Iris pigment epithelial cell (primary cell): Measurements from ENCODE around the gene VWA3B.
"Not testable (repeated sequence)": the region's sequence is repeated elsewhere in the genome, so short reads cannot be mapped to it uniquely, and the experiment has no call there.

ENCODE experiments used
- DNase-seq: peaks from one replicate; pipeline ENCODE4 v3.0.0-alpha.2; 2011; ENCODE audit warnings: low read depth

The VWA3B gene

DNA sequence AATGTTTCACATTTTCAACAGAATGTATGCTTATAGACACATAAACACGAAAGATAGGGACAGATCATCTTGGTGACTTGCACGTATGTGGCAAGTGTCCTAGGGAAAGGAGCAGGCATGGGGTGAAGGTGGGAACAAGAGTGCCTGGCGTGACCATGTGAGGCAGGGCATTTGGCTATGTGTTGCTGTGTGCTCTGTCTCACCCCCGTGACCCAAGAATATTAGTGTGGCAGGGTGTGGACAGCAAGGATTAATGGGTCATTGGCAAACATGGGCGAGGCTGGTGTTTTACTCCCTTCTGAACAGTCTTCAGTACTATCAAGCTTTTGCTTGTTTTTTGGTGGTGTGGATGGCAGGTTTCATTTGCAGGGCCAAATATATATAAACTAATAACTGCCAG lies 1.3 kb upstream of the VWA3B start:
- no peak for DNase-seq

DNA sequence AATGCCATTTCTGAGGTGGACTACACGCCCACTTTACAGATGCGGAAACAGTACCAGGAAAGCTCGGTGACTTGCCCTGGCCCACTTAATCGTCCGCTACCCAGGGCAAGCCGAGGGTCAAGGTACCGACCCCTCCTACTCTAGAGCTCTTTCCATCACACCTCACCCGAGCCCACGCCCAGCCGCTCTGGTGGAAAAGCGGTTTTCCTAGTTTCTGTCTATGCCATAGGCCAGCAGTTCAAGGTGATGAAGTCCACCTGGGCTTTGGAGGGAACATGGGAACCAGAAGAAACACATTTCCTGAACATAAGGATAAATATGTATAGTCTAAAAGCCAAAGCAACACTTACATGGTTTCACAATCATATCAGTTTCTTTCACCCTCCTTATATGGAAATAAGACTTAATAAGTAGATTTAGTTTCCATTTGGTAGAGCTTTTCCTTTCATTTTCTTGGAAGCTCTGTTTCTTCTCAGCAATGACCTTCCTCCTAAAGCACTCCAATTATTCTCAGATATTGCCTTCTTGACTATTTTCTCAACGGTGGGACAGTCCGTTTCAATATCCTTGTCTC lies 567 bp downstream of the VWA3B start:
- DNase-seq = peak; percentile 31

DNA sequence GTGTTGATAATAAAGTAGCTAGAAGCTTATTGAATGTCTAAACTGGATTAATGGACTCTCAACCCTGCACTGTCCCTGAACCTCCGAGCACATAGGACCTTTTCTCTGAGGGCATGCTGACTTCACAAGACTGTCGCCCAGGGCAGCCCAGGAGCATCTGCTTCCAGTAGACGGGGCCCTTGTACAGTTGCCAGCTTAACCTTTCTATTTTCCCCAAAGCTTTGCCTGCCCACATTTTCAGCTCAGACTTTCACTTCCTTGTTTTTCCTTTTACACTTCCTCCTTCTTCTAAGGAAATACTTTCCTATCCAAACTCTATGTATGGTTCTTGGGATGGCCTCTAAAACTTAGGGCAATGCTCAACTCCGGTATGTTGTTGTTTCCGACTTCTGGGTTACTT lies 1.3 kb downstream of the VWA3B start:
- DNase-seq = no peak

GRCh38 chr2:98089941-98090340 lies 3.0 kb downstream of the VWA3B start:
- no peak for DNase-seq

DNA sequence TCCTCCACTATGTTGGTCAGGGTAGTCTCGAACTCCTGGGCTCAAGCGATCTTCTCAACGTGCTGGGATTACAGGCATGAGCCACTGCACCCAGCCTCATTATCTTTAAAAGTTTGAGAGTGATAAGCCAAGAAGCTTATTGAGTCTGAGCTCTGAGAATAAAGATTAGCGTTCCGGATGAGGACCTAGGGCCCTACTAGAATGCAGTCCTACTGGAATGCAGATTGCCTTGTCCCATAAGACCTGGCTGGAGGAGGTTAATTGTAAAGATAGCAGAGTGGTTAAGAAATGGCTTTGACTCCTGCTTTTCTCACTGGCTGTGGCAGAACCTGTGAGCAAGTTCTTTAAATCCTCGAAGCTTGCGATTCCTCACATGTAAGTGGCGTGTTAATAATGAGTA lies 4.0 kb downstream of the VWA3B start:
- no peak for DNase-seq

DNA sequence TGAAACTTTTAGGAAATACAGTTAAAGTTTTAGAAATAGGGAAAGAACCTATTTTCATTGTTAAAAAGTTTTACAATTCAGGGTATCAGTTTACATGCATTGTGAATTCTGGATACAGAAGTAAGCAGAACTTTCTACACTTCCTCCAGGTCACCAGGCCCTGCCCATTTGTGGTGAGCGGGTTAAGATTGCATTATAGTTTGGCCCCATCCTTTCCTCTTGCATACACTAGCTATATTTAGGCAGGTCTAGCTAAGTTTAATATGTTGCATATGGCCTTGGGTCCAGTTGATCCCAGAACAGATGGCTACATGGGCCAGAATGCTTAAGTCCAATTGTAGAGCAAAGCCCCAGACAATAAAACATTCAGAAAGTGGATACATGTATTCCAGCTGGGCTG lies 4.8 kb downstream of the VWA3B start:
- peak; percentile 10 for DNase-seq

GRCh38 chr2:98093146-98093545 lies 6.2 kb downstream of the VWA3B start:
- DNase-seq = no peak

DNA sequence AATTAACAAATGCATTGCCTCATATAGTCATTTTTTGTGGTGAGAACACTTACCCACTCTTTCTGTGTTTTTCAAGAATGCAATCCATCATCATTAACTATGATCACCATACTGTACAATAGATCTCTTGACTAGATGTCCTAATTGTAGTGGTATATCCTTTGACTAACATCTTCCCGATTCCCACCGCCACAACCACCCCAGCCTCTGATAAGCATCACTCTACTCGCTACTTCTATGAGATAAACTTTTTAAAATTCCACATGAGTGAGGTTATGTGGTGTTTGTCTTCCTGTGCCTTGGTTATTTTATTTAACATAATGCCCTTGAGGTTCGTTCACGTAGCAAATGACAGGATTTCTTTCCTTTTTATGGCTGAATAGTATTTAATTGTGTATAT lies 6.6 kb downstream of the VWA3B start:
- no peak for DNase-seq

- DNase-seq = no peak
These were observed 13.2 kb downstream of the VWA3B start for GRCh38 chr2:98099939-98100743.

GRCh38 chr2:98102315-98102714 lies 15.3 kb downstream of the VWA3B start:
- DNase-seq = not testable (repeated sequence)

GRCh38 chr2:98102878-98103277 lies 15.9 kb downstream of the VWA3B start:
- no peak for DNase-seq

DNA sequence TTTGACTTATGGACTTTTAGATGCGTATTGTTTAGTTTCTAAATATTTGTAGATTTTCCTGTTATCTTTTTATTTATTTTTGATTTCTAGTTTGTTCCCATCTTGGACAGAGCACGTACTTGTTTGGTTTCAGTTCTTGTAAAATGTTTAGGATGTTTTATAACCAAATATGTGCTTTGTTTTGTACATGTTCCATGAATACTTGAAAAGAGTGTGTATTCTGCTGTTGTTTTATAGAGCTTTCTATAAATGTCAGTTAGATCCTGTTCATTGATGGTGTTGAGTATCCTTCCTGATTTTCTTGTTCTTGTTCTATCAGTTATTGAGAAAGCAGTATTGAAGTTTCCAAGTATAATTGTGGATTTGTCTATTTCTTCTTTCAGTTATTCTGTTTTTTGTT lies 21.1 kb downstream of the VWA3B start:
- DNase-seq = no peak

- no peak for DNase-seq
These were observed 23.8 kb downstream of the VWA3B start for GRCh38 chr2:98110741-98111140.

DNA sequence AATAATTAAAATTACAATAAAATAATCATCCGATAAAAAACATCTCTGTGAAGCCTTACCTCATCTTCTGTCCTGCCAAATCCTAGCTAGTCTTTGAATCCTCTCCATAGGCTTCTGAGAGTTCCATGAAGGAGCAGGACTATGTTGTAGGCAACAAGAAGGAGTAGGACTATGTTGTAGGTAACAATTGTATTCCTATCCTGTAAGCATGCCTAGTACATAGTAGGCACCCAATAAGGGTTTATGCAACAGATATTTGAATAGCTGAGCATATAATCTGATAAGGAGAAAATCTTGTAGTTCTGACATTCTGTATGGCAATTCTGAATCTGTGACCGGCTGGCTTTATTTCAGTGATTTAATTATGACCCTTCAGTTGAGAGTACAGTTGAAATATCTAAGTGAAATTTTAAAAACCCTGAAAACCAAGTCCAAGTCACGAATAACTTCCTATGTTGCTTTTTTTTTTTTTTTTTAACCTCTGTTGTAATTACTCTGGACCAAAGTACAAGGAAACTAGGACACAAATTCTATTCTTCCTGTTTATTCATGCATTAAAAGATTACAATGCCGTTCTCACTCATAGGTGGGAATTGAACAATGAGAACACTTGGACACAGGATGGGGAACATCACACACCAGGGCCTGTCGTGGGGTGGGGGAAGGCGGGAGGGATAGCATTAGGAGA lies 27.8 kb downstream of the VWA3B start:
- DNase-seq = no peak

- peak; percentile 56 for DNase-seq
These were observed 31.2 kb downstream of the VWA3B start for GRCh38 chr2:98118161-98118560.

DNA sequence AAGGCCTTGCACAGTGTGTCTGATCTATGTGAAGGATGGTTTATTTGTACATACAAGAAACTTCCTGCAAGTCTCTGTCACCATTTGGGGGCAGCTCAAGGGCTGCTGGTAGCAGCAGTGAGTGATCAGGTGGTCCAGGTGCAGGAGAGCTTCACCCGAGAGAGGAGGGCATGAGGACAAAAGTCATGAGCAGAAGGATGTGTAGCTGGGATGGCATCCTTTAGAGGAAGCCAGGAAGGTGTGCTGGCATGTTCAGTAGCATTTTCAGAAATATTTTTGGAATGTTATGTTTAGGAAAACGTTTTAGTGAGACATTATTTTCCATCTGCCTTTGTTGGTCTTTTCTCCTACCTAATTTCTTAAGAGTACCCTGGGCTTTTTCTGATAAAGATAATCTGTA lies 31.9 kb downstream of the VWA3B start:
- DNase-seq = no peak

DNA sequence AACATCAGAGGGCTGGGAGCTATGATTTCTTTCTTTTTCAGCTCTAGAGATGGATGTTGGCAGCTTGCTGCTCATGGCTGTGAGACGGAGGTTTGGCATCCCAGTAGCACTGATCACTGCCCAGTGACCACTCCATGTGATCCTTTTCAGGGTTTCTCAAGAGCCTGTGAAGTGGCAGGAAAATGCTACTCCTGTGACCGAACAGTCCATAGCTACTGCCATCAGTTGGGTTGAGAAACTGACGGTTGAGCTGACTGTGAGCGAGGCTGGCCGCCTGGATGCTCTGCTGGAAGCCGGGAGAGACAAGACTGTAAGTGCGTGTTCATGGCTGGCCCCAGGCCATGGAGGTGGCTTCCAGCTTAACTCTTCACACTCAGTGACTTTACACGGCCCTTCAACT lies 34.2 kb downstream of the VWA3B start:
- DNase-seq = no peak

- DNase-seq = no peak
These were observed 35.6 kb downstream of the VWA3B start for GRCh38 chr2:98122524-98122923.

DNA sequence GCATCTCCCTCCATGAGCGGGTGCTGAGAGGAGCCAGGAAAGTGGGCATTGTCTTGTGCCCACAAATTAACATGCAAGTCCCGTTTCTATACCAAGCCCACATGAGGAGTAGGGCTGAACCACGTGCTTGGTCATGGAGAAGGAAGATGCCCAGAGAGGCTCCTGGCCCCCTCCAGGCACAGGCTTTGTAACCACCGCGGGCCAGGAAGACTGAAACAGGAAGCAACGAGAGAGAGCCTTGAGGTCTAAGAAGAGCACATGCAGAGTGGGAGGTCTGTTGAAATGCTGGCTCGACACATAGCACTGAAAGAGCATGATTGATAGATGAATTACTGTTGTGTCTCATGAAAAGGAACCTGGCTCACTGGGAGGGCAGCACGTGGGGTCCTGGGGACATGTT lies 36.3 kb downstream of the VWA3B start:
- DNase-seq = no peak

GRCh38 chr2:98126061-98126460 lies 39.1 kb downstream of the VWA3B start:
- DNase-seq = peak; percentile 23

- DNase-seq = no peak
These were observed 40.4 kb downstream of the VWA3B start for GRCh38 chr2:98127229-98127989.

DNA sequence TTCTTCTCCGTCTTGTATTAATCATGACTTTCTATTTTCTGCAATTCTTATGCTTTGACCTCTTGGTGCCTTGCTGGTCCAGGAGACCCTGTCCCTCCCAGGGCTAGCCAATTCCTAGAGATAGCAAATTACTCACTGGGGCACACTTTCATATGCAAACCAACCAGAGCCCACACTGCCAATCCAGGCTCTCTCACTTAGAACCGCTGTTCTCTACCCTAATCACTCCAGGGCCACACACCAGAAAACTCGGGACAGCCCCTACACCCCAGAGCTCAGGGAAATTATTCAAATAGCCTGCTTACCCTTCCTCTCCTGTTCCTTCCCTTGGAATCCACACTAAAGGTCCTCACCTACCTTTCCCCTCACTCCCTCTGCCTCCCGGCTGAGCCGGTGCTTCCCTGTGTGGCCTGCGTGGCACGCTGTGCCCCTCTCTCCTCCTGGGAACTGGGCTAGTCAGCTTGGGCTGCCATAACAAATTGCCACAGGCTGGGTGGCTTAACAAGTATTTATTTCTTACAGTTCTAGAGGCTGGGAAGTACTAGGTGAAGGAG lies 41.7 kb downstream of the VWA3B start:
- no peak for DNase-seq
